HFFc6 (cell line): Measurements from ENCODE around the gene F13B. TPM values are rescaled to one million over a fixed set of nuclear protein-coding genes. Genes with fewer than 3 reads are reported as not detected.
A peak's percentile ranks its signal among the peaks of the same experiment; 100 is the strongest.
"Not testable (repeated sequence)": the region's sequence is repeated elsewhere in the genome, so short reads cannot be mapped to it uniquely, and the experiment has no call there.

Source experiments
- DNase-seq: peaks from one replicate; pipeline ENCODE4 v3.0.0-alpha.2; 2018
- H3K27ac Mint-ChIP-seq: 2 replicates; pipeline ENCODE4 v1.8.0; 2020; ENCODE audit warnings: mild to moderate bottlenecking, mixed read lengths
- H3K27me3 Mint-ChIP-seq: 2 replicates; pipeline ENCODE4 v1.8.0; 2021; ENCODE audit warnings: mild to moderate bottlenecking, moderate library complexity, mixed read lengths; ENCODE audit not compliant: insufficient read depth
- H3K36me3 Mint-ChIP-seq: 2 replicates; pipeline ENCODE4 v1.8.0; 2021; ENCODE audit warnings: low read depth, mixed read lengths
- H3K4me1 Mint-ChIP-seq: 2 replicates; pipeline ENCODE4 v1.8.0; 2020; ENCODE audit warnings: low read depth, mixed read lengths
- H3K4me3 Mint-ChIP-seq: 2 replicates; pipeline ENCODE4 v1.8.0; 2020; ENCODE audit warnings: mild to moderate bottlenecking, moderate library complexity, mixed read lengths
- H3K9me3 Mint-ChIP-seq: 2 replicates; pipeline ENCODE4 v1.8.0; 2020; ENCODE audit warnings: mild to moderate bottlenecking, mixed read lengths
- total RNA-seq, 6 experiments: library from RNA; stranded (reverse); fragmentation: NEBNext Ultra II Directional; extraction: Animal tissue kit (Norgen Biotek cat#: 25700); gene quantifications; 2 replicates in 1 of 6; 3 replicates in 5 of 6; pipeline ENCODE4 v1.2.3, GENCODE V29; 2021
- TF ChIP-seq, protein P1 (sequence below): fragments of 200-600 bp; sonication (generic); IDR thresholded peaks from 2 replicates; pipeline ENCODE4 v1.5.0; 2021; ENCODE audit warnings: antibody characterized with exemption, mild to moderate bottlenecking

The F13B gene
- total RNA-seq, 6 experiments from 2014 or later, result not detected

- TF ChIP-seq, protein P1, sequence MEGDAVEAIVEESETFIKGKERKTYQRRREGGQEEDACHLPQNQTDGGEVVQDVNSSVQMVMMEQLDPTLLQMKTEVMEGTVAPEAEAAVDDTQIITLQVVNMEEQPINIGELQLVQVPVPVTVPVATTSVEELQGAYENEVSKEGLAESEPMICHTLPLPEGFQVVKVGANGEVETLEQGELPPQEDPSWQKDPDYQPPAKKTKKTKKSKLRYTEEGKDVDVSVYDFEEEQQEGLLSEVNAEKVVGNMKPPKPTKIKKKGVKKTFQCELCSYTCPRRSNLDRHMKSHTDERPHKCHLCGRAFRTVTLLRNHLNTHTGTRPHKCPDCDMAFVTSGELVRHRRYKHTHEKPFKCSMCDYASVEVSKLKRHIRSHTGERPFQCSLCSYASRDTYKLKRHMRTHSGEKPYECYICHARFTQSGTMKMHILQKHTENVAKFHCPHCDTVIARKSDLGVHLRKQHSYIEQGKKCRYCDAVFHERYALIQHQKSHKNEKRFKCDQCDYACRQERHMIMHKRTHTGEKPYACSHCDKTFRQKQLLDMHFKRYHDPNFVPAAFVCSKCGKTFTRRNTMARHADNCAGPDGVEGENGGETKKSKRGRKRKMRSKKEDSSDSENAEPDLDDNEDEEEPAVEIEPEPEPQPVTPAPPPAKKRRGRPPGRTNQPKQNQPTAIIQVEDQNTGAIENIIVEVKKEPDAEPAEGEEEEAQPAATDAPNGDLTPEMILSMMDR, result no peak
- H3K27me3 Mint-ChIP-seq, result no peaks in the 10 kb centered on the region; the same call in 1 of the 2 replicates
- DNase-seq, result no peak
These were observed 33.6 kb upstream of the F13B start for GRCh38 chr1:197100677-197101076.

DNA sequence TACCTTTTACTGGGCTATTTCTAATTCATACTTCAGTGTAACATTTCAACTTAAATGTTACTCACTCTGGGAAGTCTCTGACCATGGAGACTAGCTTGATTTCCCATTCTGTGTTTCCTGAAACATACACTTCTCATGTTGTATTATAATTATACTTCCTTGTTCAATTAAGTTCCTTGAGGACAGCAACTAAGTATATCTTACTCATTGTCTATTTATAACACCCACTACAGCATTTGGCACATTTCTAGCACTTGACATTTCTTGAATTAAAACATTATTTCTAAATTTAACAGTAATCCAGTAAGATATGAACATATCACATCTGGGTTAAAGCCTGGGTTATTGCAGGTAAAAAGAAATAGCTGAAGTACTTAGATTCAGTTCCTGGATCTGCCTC, 32.4 kb upstream of the F13B start:
- no peak for DNase-seq

More at GRCh38 chr1:197100677-197101076, 33.6 kb upstream of the F13B start:
- Mint-ChIP-seq H3K36me3 (peaks cover 39% of the 10 kb centered on the region), H3K4me1 (peaks cover 31% of the 10 kb centered on the region), H3K9me3 (no peaks in the 10 kb centered on the region), H3K4me3 (no peak overlapping the region), H3K27ac (peak overlapping the region; percentile 19)

GRCh38 chr1:197096971-197097370, 29.9 kb upstream of the F13B start:
- H3K27ac Mint-ChIP-seq, H3K4me3 Mint-ChIP-seq, DNase-seq, H3K27me3 Mint-ChIP-seq, H3K9me3 Mint-ChIP-seq: not testable (repeated sequence)
- H3K4me1 Mint-ChIP-seq, result peaks cover 17% of the 10 kb centered on the region
- H3K36me3 Mint-ChIP-seq, result peaks cover 18% of the 10 kb centered on the region; the same call in 1 of the 2 replicates

More for the DNA sequence above, 32.4 kb upstream of the F13B start:
- H3K4me3 Mint-ChIP-seq, result no peak overlapping the region
- TF ChIP-seq, protein P1, result no peak
- peaks cover 40% of the 10 kb centered on the region; the same call in 1 of the 2 replicates for H3K36me3 Mint-ChIP-seq
- no peaks in the 10 kb centered on the region; the same call in 1 of the 2 replicates for H3K27me3 Mint-ChIP-seq
- peaks cover 31% of the 10 kb centered on the region for H3K4me1 Mint-ChIP-seq
- H3K27ac Mint-ChIP-seq, result no peak overlapping the region
- no peaks in the 10 kb centered on the region for H3K9me3 Mint-ChIP-seq

- no peaks in the 10 kb centered on the region for H3K27me3 Mint-ChIP-seq
- TF ChIP-seq, protein P1, result no peak
- H3K4me3 Mint-ChIP-seq, result no peak overlapping the region
- H3K27ac Mint-ChIP-seq, result peak overlapping the region; percentile 40; the same call in 1 of the 2 replicates
- DNase-seq, result no peak
- no peaks in the 10 kb centered on the region for H3K9me3 Mint-ChIP-seq
- peaks cover 15% of the 10 kb centered on the region for H3K4me1 Mint-ChIP-seq
- H3K36me3 Mint-ChIP-seq, result peaks cover 17% of the 10 kb centered on the region; the same call in 1 of the 2 replicates
These were observed 29.1 kb upstream of the F13B start for GRCh38 chr1:197096137-197096536.

GRCh38 chr1:197093226-197093885, 26.3 kb upstream of the F13B start:
- Mint-ChIP-seq H3K27ac (no peak overlapping the region), H3K4me1 (peaks cover 7% of the 10 kb centered on the region), H3K36me3 (peaks cover 11% of the 10 kb centered on the region; the same call in 1 of the 2 replicates), H3K4me3 (no peak overlapping the region), H3K27me3 (no peaks in the 10 kb centered on the region), H3K9me3 (no peaks in the 10 kb centered on the region)
- no peak for DNase-seq
- TF ChIP-seq, protein P1, result no peak

- no peaks in the 10 kb centered on the region for H3K27me3 Mint-ChIP-seq
- peaks cover 13% of the 10 kb centered on the region for H3K36me3 Mint-ChIP-seq
- no peak overlapping the region for H3K27ac Mint-ChIP-seq
- TF ChIP-seq, protein P1, result no peak
- H3K9me3 Mint-ChIP-seq, result no peaks in the 10 kb centered on the region
- no peak for DNase-seq
- H3K4me3 Mint-ChIP-seq, result no peak overlapping the region
- H3K4me1 Mint-ChIP-seq, result peaks cover 7% of the 10 kb centered on the region
These were observed 25.5 kb upstream of the F13B start for GRCh38 chr1:197092491-197093023.
